GM18502 (cell line): ENCODE data around the gene TMEM176A.
"Not testable (repeated sequence)": the region's sequence is repeated elsewhere in the genome, so short reads cannot be mapped to it uniquely, and the experiment has no call there.

Experiments
- ATAC-seq: cut with Tn5 transposase; IDR thresholded peaks from one replicate; pipeline ENCODE4 v1.9.1; 2021; ENCODE audit warnings: mild to moderate bottlenecking; ENCODE audit not compliant: unreplicated experiment, poor library complexity

TMEM176A gene

DNA sequence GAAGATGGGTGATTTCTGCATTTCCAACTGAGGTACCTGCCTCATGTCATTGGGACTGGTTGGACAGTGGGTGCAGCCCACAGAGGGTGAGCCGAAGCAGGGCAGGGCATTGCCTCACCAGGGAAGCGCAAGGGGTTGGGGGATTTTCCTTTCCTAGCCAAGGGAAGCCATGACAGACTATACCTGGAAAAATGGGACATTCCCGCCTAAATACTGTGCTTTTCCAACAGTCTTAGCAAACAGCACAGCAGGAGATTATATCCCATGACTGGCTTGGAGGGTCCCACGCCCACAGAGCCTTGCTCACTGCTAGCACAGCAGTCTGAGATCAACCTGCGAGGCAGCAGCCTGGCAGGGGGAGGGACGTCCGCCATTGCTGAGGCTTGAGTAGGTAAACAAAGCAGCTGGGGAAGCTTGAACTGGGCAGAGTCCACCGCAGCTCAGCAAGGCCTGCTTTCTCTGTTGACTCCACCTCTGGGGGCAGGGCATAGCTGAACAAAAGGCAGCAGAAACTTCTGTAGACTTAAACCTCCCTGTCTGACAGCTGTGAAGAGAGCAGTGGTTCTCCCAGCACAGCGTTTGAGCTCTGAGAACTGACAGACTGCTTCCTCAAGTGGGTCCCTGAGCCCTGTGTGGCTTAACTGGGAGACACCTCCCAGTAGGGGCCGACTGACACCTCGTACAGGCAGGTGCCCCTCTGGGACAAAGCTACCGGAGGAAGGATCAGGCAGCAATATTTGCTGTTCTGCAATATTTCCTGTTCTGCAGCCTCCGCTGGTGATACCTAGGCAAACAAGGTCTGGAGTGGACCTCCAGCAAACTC lies 7.3 kb downstream of the TMEM176A start:
- ATAC-seq: not testable (repeated sequence)

DNA sequence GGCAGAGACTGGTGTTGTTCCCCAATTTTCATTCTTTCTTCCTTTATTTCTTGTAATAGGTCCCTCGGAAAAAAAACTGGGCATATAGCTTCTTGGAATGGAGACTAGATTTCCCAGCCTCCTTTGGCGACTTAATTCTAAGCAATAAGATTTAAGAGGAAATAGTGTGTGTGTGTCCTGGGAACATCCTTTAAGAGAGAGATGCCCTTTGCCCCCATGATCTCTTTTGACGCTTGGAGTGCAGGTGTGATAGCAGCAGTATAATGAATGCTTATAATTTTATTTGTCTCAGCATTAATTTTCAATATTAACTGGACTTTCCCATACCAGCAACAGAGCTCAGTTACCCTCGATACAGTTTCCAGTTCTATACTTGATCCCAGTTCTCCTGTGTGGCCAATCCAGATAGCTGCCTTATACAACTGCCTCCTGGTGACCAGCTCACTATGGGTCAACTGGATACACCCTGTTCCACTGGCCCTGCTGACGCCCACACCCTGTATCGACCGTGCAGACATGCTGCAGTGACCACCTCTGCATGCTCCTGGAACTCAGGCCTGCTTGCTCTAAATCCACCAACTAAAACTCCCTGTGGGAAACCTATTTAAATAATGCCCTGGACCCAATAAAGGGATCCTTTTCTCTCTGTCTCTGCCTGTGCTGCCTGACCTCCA lies 13.9 kb downstream of the TMEM176A start:
- no peak for ATAC-seq

DNA sequence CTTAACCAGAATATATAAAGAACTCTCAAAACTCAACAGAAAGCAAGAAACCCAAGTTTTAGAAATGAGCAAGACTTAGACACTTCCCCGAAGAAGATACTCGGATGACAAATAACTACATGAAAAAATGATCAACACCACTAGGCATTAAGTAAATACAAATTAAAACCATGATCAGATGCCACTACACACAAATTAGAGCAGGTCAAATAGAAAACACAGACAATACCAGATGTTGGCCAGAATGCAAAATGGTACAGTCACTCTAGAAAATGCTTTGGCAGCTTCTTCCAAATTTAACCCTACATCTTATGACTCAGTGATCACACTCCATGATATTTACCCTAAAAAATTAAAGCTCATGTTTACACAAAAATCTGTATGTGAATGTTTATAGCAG lies 18.4 kb downstream of the TMEM176A start:
- ATAC-seq: no peak

DNA sequence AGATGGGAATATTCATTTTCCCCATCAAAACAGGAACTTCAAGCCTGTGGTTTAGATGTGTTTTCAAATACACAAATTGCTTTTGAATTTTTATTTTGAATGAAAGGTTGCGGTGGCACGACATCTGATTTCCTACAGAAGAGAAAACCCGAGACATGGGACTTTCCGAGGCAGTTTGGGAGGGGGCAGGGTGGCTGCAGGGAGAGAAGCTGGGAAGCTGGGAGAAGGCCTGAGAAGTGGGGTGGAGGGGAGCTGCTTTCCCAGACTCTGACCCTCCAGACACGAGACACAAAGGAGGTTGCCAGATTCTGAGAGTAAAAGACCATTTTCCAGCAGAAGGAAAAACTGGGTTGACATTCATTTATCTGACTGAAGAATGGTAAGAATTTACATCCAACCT lies 19.6 kb downstream of the TMEM176A start:
- ATAC-seq: no peak

- ATAC-seq: no peak
Observed at GRCh38 chr7:150820578-150821198, 20.1 kb downstream of the TMEM176A start.

DNA sequence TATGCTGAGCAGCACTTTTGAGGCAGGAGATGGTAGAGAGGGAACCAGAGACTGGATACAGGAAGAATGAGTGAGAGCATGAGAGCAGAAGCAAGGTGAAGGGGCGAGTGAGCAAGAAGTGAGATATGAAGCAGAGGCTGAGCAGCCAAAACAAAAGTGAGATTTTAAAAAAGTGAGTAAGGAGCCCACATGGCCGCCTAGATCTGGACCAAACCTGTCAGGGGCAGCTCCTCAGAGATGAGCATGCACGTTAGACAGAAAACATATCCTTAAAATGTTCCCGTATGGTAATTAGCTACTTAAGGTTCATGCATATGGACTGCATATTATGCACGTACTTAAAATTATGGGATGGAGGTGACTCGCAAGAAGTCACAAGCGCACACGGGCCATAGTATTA lies 22.5 kb downstream of the TMEM176A start:
- ATAC-seq: no peak

DNA sequence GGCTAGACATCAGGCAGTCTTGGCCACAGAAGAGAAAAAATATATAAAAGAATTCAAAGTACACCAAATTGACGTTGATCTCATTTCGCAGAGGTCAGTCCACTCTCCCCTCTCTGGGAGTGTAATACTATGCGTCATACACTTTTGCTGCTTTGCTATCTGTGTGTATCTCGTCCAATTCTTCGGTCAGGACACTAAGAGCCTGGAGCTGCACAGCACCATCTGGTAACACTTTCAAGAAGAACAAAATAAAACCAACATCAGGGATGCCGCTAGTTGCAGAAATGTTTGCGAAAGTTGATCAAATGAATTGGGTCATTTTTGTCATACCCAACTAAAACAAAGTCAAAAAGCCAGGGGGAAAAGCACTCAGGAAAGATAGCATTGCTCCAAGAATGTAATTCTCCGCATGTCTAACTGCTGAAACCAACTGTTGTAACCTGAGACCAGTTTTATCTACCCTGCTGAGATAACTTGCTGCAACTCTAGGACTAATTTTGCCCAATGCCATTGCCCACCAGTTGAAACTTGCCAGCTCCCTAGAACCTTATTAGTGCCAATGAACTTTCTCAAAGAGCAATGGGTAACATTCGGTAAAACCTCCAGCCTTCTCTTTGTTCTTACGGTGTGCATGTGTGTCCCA lies 23.0 kb downstream of the TMEM176A start:
- ATAC-seq: no peak

GRCh38 chr7:150824379-150825177 lies 24.0 kb downstream of the TMEM176A start:
- ATAC-seq: no peak

DNA sequence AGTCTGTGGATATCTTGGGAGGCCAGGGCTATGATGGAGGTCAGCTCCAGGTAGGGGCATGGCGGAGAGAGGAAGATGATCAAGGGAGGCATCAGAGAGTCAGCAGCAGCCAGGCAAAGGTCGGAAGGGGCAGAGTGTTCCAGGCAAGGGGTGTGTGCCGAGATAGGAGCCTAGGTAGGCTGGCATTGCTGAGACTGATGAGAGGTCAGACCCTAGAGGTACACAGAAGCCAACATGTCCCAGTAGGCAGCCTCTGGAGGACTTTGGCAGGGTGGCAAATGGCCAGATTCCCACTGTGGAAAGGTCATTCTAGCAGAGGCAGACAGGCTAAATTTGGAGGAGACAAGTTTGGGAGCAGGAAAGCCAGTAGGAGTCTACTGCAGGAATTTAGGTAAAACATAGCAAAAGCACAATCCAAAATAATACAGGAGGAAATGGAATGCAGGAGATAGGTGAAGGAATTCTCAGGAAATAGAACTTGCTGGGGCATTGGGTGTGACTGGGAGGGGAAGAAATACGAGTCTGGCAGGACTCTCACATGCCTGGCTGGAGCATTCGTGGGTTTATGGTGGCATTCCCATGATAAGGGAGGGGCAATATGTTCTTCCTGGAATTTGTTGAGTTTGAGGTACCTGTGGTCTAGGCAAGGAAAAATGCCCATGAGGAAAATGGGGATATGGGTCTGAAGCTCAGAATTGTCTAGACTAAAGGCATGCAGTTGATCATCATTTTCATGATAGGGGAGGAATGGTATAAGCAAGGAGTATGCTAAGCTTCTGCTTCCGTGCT lies 25.7 kb downstream of the TMEM176A start:
- no peak for ATAC-seq

GRCh38 chr7:150828384-150828783 lies 27.8 kb downstream of the TMEM176A start:
- ATAC-seq: no peak

- no peak for ATAC-seq
Observed at GRCh38 chr7:150829426-150829825, 28.9 kb downstream of the TMEM176A start.

GRCh38 chr7:150830937-150831336 lies 30.4 kb downstream of the TMEM176A start:
- ATAC-seq: no peak

DNA sequence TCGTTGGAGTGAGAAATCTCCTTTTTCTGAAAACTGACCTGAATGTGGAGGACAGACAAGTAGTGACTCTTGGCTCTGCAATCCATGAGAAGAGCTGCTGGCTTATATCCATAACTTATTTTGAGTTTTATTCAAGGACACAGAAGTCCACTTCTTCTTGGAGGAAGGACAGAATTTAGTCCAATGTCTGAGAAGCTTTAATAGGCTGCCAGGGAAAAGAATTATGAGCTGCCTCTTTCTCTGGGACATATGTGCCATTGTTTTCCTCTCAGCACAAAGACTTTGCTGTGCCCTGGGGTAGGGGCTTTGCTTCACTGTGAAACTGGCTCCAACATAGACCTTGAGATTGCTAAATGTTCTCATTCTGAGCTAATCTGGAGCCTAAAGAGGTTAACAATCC lies 31.3 kb downstream of the TMEM176A start:
- no peak for ATAC-seq

- ATAC-seq: no peak
Observed at GRCh38 chr7:150835019-150835418, 34.5 kb downstream of the TMEM176A start.

DNA sequence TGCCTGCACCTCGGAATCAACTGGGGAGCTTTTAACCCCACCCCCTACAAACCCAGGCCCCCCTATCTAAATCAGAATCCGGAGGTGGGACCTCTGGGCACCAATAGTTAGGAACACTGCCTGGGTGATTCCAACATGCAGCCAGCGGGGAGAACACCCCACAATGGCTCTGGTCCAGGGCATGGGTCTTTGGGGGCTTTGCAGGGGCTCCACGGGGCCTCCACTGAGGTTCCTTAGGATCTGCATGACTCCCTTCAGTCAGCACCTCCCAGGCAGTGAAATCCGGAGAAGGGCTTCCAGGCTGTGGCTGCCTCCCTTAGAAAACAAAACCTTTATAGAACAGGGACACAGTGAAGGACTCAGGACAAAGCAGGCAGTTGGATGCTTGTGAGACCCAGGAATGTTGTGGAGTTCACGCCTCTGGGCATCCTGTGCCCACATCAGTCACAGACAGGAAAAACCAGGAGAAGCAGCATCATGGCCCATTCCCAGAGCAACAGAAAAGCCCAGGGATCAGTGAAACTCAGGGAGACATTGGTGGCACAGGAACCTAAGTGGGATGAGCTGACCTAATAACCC lies 35.2 kb downstream of the TMEM176A start:
- ATAC-seq: no peak

GRCh38 chr7:150838965-150839650 lies 38.5 kb downstream of the TMEM176A start:
- ATAC-seq: no peak

DNA sequence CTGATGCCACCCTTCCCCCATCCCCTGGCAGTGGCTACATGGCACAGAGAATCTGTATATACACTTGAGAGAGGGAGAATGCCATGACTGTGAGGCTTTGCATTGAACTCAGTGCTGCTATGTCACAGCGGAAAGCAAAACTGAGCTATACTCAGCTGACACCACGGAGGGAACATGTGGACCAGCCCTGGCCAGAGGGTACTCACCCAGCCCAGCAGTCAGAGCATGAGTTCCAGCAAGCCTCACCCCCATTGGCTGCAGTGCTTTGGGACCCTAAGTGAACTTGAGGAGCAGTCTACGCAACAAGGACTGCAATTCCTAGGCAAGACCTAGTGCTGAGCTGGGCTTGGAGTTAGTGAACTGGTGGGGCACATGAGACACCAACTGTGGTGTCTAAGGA lies 41.4 kb downstream of the TMEM176A start:
- ATAC-seq: no peak

DNA sequence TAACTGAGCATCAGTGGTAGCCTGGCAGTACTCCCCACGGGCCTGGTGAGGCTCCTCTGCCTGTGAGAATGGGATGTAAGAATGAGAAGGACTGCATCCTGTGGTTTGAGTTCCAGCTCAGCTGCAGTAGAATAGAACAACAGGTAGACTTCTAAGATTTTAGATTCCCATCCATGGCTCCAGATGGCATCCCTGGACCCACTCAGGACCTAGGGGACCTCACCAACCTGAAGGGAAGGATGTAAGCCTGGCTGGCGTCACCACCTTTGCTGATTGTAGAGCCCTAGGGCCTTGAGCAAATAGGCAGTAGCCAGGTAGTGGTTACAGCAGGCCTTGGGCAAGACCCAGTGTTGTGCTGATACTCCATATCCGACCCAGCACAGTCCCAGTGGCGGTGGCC lies 42.1 kb downstream of the TMEM176A start:
- ATAC-seq: no peak
